Measurements from ENCODE around the gene FAM162B.

GRCh38 chr6:116799945-116800344 is 34.4 kb upstream of the FAM162B start:
- TF ChIP-seq CTCF (IDR thresholded peaks at IDR 0.05) (no peak), POLR2AphosphoS5 (IDR thresholded peaks at IDR 0.05) (no peak), EP300 (IDR thresholded peaks at IDR 0.05) (no peak), POLR2A (IDR thresholded peaks at IDR 0.05) (no peak)
